ENCODE data around the gene RFWD3. TPM values are rescaled to one million over a fixed set of nuclear protein-coding genes. Genes with fewer than 3 reads are reported as not detected.
"Not testable (repeated sequence)": the region's sequence is repeated elsewhere in the genome, so short reads cannot be mapped to it uniquely, and the experiment has no call there.

RFWD3 gene
- total and polyA plus RNA-seq, 4 experiments from 2014 or later = 12.3 to 64.7 (median 39.9) TPM

DNA sequence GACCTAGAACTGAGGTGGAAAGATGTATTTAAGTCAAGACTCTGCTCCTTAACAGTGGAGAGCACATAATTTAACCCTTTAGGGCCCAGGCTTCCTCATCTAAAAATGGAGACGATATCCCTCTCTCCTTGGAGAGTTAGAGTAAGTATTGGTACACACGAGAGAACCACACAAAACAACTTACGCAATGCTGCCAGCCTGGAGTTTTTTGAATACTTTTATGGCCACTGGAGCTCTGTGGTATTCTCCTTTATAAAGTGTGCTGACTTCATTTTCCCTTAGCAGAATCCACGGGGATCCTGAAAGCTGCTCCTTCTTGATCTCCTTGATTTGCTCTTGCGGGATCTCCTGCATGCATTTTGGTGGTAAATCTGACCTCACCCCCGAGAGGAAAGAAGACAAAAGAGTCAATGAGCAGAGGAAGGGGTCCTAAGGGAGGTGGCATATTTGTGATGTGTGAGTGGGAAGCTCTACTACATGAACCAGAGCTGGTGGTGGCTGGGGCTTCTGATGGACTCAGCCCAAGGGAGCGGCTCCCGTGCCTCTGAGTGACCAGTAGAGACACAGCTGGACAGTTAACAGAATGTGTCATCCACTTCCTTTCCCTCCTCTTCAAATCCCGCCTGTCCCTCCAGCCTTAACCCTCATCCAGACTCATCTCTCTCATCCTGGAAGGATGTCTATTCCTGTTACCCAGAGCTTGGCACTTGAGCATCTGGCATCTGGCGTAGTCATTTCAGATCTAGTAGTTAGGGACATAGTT is 24.6 kb upstream of the RFWD3 start:
- Histone ChIP-seq H3K4me3 (ENCODE audit: low read length in 2 of 2) (no peak overlapping the region), H3K36me3 (ENCODE audit: insufficient read depth, low read length) (peaks cover 32% of the 10 kb centered on the region), H3K4me1 (ENCODE audit: insufficient read depth, low read length) (peaks cover 5% of the 10 kb centered on the region), H3K9me3 (ENCODE audit: control insufficient read depth in 1 of 2, low read length in 2 of 2) (no peaks in the 10 kb centered on the region), H3K27me3 (ENCODE audit: insufficient read depth, low read length) (no peaks in the 10 kb centered on the region), H3K27ac (ENCODE audit: low read depth, low read length) (no peak overlapping the region)
- Mint-ChIP-seq H3K27me3 (no peaks in the 10 kb centered on the region), H3K4me3 (no peak overlapping the region), H3K36me3 (peaks cover 57 to 71% of the 10 kb centered on the region in 2 donors), H3K27ac (peak overlapping the region in 2 of 7 donors; percentile 1 to 57), H3K4me1 (peaks cover 9 to 26% (median 22%) of the 10 kb centered on the region in 4 donors), H3K9me3 (no peaks in the 10 kb centered on the region)
- no peak for DNase-seq
- ChIA-PET POLR2A (ENCODE audit: partially characterized antibody) (interaction anchor here (0.5 to 2.2 kb wide), 3 partner anchors 9 to 1323 kb away, joined by 3 to 9 read pairs (median 3); partner anchors contain the start of gene MLKL), CTCF (ENCODE audit: partially characterized antibody) (no interaction called here)
- intact Hi-C loops (cut with micrococcal nuclease) = no loop called here

DNA sequence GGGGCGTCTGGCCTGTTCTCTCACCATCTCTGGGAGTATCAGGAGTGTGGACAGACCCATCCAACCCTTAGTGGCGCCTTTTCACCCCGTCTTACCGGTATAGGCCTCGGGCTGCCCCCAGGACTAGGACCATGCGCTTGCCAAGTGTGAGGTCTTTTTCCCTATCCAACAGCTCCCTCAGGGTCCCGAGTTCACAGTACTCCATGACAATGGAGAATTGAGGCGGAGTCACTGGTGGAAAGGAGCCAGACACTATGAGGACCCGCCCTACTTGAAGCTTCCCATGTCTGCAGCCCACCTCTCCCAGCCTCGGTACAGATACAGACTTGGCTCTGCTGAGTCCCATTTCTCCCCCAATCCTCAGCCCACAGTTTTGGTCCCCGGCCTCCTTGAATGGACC is 15.9 kb upstream of the RFWD3 start:
- peaks cover 33 to 60% of the 10 kb centered on the region in 2 donors for H3K36me3 Mint-ChIP-seq
- H3K9me3 ChIP-seq (ENCODE audit: control insufficient read depth in 1 of 2, low read length in 2 of 2) = no peaks in the 10 kb centered on the region
- peak overlapping the region in 4 of 7 donors; percentile 23 to 63 (median 43) for H3K27ac Mint-ChIP-seq
- no peaks in the 10 kb centered on the region for H3K9me3 Mint-ChIP-seq
- peaks cover 33% of the 10 kb centered on the region for H3K36me3 ChIP-seq (ENCODE audit: insufficient read depth, low read length)
- H3K27me3 Mint-ChIP-seq = no peaks in the 10 kb centered on the region
- no peaks in the 10 kb centered on the region for H3K4me1 ChIP-seq (ENCODE audit: insufficient read depth, low read length)
- H3K4me1 Mint-ChIP-seq = no peaks in the 10 kb centered on the region
- intact Hi-C loops (cut with micrococcal nuclease) = no loop called here
- H3K27me3 ChIP-seq (ENCODE audit: insufficient read depth, low read length) = no peaks in the 10 kb centered on the region
- H3K4me3 Mint-ChIP-seq = no peak overlapping the region
- ChIA-PET CTCF (ENCODE audit: partially characterized antibody) (no interaction called here), POLR2A (ENCODE audit: partially characterized antibody) (interaction anchor here (1.1 kb wide), 1 partner anchor 18 kb away, joined by 3 read pairs; the partner anchor contains the start of gene MLKL)
- H3K27ac ChIP-seq (ENCODE audit: low read depth, low read length) = no peak overlapping the region
- no peak overlapping the region for H3K4me3 ChIP-seq (ENCODE audit: low read length in 2 of 2)
- no peak for DNase-seq

DNA sequence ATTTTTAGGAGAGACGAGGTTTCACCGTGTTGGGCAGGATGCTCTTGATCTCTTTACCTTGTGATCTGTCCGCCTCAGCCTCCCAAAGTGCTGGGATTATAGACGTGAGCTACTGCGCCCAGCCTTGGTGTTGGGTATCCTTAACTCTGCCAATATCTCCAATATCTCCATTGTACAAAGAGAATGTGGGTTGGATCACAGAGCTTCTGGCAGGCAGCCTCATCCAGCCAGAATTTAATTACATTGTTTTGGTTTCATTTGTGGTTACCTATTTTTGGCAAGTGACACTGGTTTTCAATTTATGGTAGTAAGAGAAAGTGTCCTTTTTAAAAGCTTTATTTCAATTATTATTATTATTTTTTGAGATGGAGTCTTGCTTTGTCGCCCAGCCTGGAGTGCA is 14.0 kb upstream of the RFWD3 start:
- no peaks in the 10 kb centered on the region for H3K27me3 Mint-ChIP-seq
- Histone ChIP-seq H3K27ac (ENCODE audit: low read depth, low read length) (no peak overlapping the region), H3K4me3 (ENCODE audit: low read length in 2 of 2) (no peak overlapping the region), H3K9me3 (ENCODE audit: control insufficient read depth in 1 of 2, low read length in 2 of 2) (no peaks in the 10 kb centered on the region), H3K4me1 (ENCODE audit: insufficient read depth, low read length) (no peaks in the 10 kb centered on the region), H3K27me3 (ENCODE audit: insufficient read depth, low read length) (no peaks in the 10 kb centered on the region), H3K36me3 (ENCODE audit: insufficient read depth, low read length) (peaks cover 32% of the 10 kb centered on the region)
- no peak overlapping the region for H3K4me3 Mint-ChIP-seq
- H3K36me3 Mint-ChIP-seq = peaks cover 41 to 67% of the 10 kb centered on the region in 2 donors
- intact Hi-C loops (cut with micrococcal nuclease) = no loop called here
- peak overlapping the region in 1 of 7 donors; percentile 42 for H3K27ac Mint-ChIP-seq
- CTCF ChIA-PET (ENCODE audit: partially characterized antibody) = interaction anchor here (1.1 kb wide), 1 partner anchor 13 kb away, joined by 3 read pairs; the partner anchor contains the start of gene RFWD3
- POLR2A ChIA-PET (ENCODE audit: partially characterized antibody) = no interaction called here
- DNase-seq = no peak
- no peaks in the 10 kb centered on the region for H3K9me3 Mint-ChIP-seq
- no peaks in the 10 kb centered on the region for H3K4me1 Mint-ChIP-seq

DNA sequence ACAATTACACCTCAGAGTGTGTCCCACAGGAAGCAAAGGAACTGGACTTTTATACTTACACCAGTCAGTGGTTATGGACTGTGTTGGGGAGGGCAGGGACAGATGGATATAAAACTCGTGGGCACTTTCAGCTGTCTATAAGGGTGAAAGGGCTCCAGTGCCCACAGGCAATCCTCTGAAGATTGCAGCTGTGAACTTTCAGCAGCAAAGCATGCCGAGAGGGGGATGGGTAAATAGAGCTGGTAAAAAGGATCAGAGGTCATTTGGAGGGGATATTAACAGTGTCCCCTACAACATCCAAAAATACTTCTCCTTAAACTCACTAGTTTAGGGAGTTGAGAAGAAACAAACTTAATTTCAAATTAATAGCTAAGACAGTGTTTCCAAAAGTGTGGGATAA is 13.3 kb upstream of the RFWD3 start:
- Histone ChIP-seq H3K27ac (ENCODE audit: low read depth, low read length) (no peak overlapping the region), H3K36me3 (ENCODE audit: insufficient read depth, low read length) (peaks cover 32% of the 10 kb centered on the region), H3K4me3 (ENCODE audit: low read length in 2 of 2) (no peak overlapping the region), H3K27me3 (ENCODE audit: insufficient read depth, low read length) (no peaks in the 10 kb centered on the region), H3K9me3 (ENCODE audit: control insufficient read depth in 1 of 2, low read length in 2 of 2) (no peaks in the 10 kb centered on the region), H3K4me1 (ENCODE audit: insufficient read depth, low read length) (no peaks in the 10 kb centered on the region)
- ChIA-PET POLR2A (ENCODE audit: partially characterized antibody) (no interaction called here), CTCF (ENCODE audit: partially characterized antibody) (interaction anchor here (2.2 kb wide), 1 partner anchor 20 kb away, joined by 5 read pairs; the partner anchor contains the start of gene MLKL)
- H3K27ac Mint-ChIP-seq = peak overlapping the region in 4 of 7 donors; percentile 33 to 79 (median 39)
- no peaks in the 10 kb centered on the region for H3K27me3 Mint-ChIP-seq
- intact Hi-C loops (cut with micrococcal nuclease) = no loop called here
- no peak overlapping the region for H3K4me3 Mint-ChIP-seq
- H3K36me3 Mint-ChIP-seq = peaks cover 40 to 67% of the 10 kb centered on the region in 2 donors
- no peak for DNase-seq
- H3K9me3 Mint-ChIP-seq = no peaks in the 10 kb centered on the region
- H3K4me1 Mint-ChIP-seq = no peaks in the 10 kb centered on the region

DNA sequence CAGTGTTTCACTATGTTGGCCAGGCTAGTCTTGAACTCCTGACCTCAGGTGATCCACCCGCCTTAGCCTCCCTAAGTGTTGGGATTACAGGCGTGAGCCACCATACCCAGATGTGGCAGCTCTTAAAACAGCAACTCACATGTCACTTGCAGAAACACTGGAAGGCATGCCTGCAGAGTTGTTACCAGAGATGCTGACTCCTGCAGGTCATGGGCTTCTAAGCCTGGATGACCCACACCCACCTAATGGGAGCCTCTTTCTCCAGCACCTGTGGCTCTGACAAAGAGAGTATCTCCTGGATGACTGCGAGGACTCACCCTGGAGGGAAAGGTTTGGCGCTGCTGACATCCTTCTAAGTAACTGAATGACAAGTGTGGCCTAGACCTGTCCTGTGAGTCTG is 11.2 kb upstream of the RFWD3 start:
- H3K4me1 Mint-ChIP-seq = no peaks in the 10 kb centered on the region
- H3K27me3 Mint-ChIP-seq = no peaks in the 10 kb centered on the region
- Histone ChIP-seq H3K9me3 (ENCODE audit: control insufficient read depth in 1 of 2, low read length in 2 of 2) (no peaks in the 10 kb centered on the region), H3K4me1 (ENCODE audit: insufficient read depth, low read length) (no peaks in the 10 kb centered on the region), H3K36me3 (ENCODE audit: insufficient read depth, low read length) (peaks cover 41% of the 10 kb centered on the region), H3K4me3 (ENCODE audit: low read length in 2 of 2) (no peak overlapping the region), H3K27ac (ENCODE audit: low read depth, low read length) (no peak overlapping the region), H3K27me3 (ENCODE audit: insufficient read depth, low read length) (no peaks in the 10 kb centered on the region)
- H3K4me3 Mint-ChIP-seq = no peak overlapping the region
- ChIA-PET CTCF (ENCODE audit: partially characterized antibody) (no interaction called here), POLR2A (ENCODE audit: partially characterized antibody) (no interaction called here)
- peaks cover 43 to 74% of the 10 kb centered on the region in 2 donors for H3K36me3 Mint-ChIP-seq
- H3K9me3 Mint-ChIP-seq = no peaks in the 10 kb centered on the region
- H3K27ac Mint-ChIP-seq = peak overlapping the region in 1 of 7 donors; percentile 39
- DNase-seq = no peak
- intact Hi-C loops (cut with micrococcal nuclease) = no loop called here

DNA sequence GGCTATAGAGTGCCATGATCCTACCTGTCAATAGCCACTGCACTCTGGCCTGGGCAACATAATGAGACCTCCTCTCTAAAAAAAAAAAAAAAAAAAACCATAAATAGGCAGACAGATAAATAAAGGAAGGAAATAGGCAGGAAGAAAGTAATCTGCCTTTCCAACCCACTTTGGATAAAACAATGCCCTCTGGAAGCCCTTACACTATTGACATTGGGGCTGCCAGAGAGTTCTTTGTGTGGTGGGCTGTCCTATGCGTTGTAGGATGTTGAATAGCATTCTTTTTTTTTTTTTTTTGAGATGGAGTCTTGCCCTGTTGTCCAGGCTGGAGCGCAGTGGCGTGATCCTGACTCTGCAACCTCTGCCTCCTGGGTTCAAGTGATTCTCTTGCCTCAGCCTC is 7.2 kb upstream of the RFWD3 start:
- Mint-ChIP-seq H3K4me3 (no peak overlapping the region), H3K27me3 (no peaks in the 10 kb centered on the region), H3K27ac (no peak overlapping the region), H3K4me1 (no peaks in the 10 kb centered on the region), H3K36me3 (peaks cover 46 to 59% of the 10 kb centered on the region in 2 donors), H3K9me3 (no peaks in the 10 kb centered on the region)
- no peak overlapping the region for H3K4me3 ChIP-seq (ENCODE audit: low read length in 2 of 2)
- H3K27ac ChIP-seq (ENCODE audit: low read depth, low read length) = no peak overlapping the region
- H3K4me1 ChIP-seq (ENCODE audit: insufficient read depth, low read length) = no peaks in the 10 kb centered on the region
- DNase-seq = no peak
- ChIA-PET POLR2A (ENCODE audit: partially characterized antibody) (no interaction called here), CTCF (ENCODE audit: partially characterized antibody) (no interaction called here)
- peaks cover 37% of the 10 kb centered on the region for H3K36me3 ChIP-seq (ENCODE audit: insufficient read depth, low read length)
- no peaks in the 10 kb centered on the region for H3K27me3 ChIP-seq (ENCODE audit: insufficient read depth, low read length)
- H3K9me3 ChIP-seq (ENCODE audit: control insufficient read depth in 1 of 2, low read length in 2 of 2) = no peaks in the 10 kb centered on the region
- intact Hi-C loops (cut with micrococcal nuclease) = no loop called here

DNA sequence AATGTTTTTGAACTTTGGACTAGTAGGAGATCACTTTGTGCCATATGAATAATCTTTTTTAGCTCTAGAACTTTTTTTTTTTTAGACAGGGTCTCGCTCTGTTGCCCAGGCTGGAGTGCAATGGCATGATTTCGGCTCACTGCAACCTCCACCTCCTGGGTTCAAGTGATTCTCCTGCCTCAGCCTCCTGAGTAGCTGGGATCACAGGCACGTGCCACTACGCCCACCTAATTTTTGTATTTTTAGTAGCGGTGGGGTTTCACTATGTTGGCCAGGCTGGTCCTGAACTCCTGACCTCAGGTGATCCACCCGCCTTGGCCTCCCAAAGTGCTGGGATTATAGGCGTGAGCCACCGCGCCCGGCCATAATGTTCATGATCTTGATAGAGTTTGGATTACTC is 2.2 kb upstream of the RFWD3 start:
- not testable (repeated sequence) for H3K9me3 Mint-ChIP-seq; DNase-seq; H3K27ac ChIP-seq (ENCODE audit: low read depth, low read length); H3K4me3 ChIP-seq (ENCODE audit: low read length in 2 of 2); H3K27me3 ChIP-seq (ENCODE audit: insufficient read depth, low read length); H3K9me3 ChIP-seq (ENCODE audit: control insufficient read depth in 1 of 2, low read length in 2 of 2); H3K27me3 Mint-ChIP-seq
- Mint-ChIP-seq H3K4me1 (peaks cover 5 to 29% (median 21%) of the 10 kb centered on the region in 4 donors), H3K36me3 (peaks cover 23 to 33% of the 10 kb centered on the region in 2 donors), H3K4me3 (peak overlapping the region in 1 of 8 donors; percentile 62), H3K27ac (peak overlapping the region in 1 of 7 donors; percentile 98)
- intact Hi-C loops (cut with micrococcal nuclease) = loop anchor here (5.0 kb wide), 1 partner anchor 372 kb away; the partner anchor contains the start of gene PSMD7
- peaks cover 22% of the 10 kb centered on the region for H3K4me1 ChIP-seq (ENCODE audit: insufficient read depth, low read length)
- ChIA-PET CTCF (ENCODE audit: partially characterized antibody) (interaction anchor here (0.6 to 3.0 kb wide), 2 partner anchors 12 to 32 kb away, joined by 3 to 15 read pairs; no protein-coding TSS in a partner anchor), POLR2A (ENCODE audit: partially characterized antibody) (interaction anchor here (5.6 kb wide), 1 partner anchor 31 kb away, joined by 54 read pairs; the partner anchor contains the start of gene MLKL)
- peaks cover 28% of the 10 kb centered on the region for H3K36me3 ChIP-seq (ENCODE audit: insufficient read depth, low read length)

All from CD4-positive, alpha-beta memory T cell (primary cell).